OCI-LY1 (cell line): ENCODE measurements around the gene PIEZO1.

Experiments used
- CTCF ChIP-seq: fragments of 200-600 bp; sonication (generic), shearing (Covaris generic); IDR thresholded peaks from 2 replicates; pipeline ENCODE4 v1.5.1; 2017; ENCODE audit warnings: mild to moderate bottlenecking, antibody characterized with exemption, low read length, moderate library complexity, mixed read lengths
- EZH2 ChIP-seq: fragments of 200-600 bp; sonication (generic), shearing (Covaris generic); IDR thresholded peaks from 2 replicates; pipeline ENCODE4 v1.8.0; 2017; ENCODE audit warnings: borderline replicate concordance, mixed run types, mild to moderate bottlenecking, antibody characterized with exemption, low read length, moderate library complexity, mixed read lengths

- TF ChIP-seq CTCF = no peak
- no peak for TF ChIP-seq EZH2
Measured at GRCh38 chr16:88807626-88808453, 22.8 kb upstream of the PIEZO1 start.
